Mesodermal cell (in vitro differentiated cells): ENCODE data around the gene AGPS.

ENCODE experiments used
- H3K27ac ChIP-seq: 2 replicates; pipeline ENCODE4 v1.7.0; 2013; ENCODE audit warnings: mild to moderate bottlenecking, low read depth, low read length, moderate library complexity; ENCODE audit not compliant: severe bottlenecking
- H3K36me3 ChIP-seq: 2 replicates; pipeline ENCODE4 v1.7.1; 2013; ENCODE audit warnings: mild to moderate bottlenecking, low read length, moderate library complexity; ENCODE audit not compliant: control insufficient read depth, insufficient read depth
- H3K4me1 ChIP-seq: one replicate; pipeline ENCODE4 v1.7.1; 2013; ENCODE audit warnings: mild to moderate bottlenecking, low read length; ENCODE audit not compliant: insufficient read depth, control insufficient read depth, poor library complexity, severe bottlenecking
- H3K4me3 ChIP-seq: 2 replicates; pipeline ENCODE4 v1.7.0; 2013; ENCODE audit warnings: low read length, control low read depth, mild to moderate bottlenecking; ENCODE audit not compliant: insufficient read depth, poor library complexity, severe bottlenecking; ENCODE audit errors: extremely low read depth
- H3K9me3 ChIP-seq: 2 replicates; pipeline ENCODE4 v1.7.1; 2013; ENCODE audit warnings: mild to moderate bottlenecking, low read length, moderate library complexity; ENCODE audit not compliant: control insufficient read depth
- WGBS, 2 experiments: methylation state at CpG; one replicate each; pipeline ENCODE4 v1.1.5; 2013; ENCODE audit warnings: missing lambda C conversion rate in 2 of 2; ENCODE audit not compliant: insufficient coverage in 2 of 2; 5-methylcytosine and 5-hydroxymethylcytosine counted together

Gene AGPS

GRCh38 chr2:177540283-177540682 is 147.7 kb downstream of the AGPS start:
- H3K4me1 ChIP-seq = no peaks in the 10 kb centered on the region
- WGBS, 2 experiments = no CpG with 5 or more reads among the region's 1 CpG
- H3K27ac ChIP-seq = no peak overlapping the region

DNA sequence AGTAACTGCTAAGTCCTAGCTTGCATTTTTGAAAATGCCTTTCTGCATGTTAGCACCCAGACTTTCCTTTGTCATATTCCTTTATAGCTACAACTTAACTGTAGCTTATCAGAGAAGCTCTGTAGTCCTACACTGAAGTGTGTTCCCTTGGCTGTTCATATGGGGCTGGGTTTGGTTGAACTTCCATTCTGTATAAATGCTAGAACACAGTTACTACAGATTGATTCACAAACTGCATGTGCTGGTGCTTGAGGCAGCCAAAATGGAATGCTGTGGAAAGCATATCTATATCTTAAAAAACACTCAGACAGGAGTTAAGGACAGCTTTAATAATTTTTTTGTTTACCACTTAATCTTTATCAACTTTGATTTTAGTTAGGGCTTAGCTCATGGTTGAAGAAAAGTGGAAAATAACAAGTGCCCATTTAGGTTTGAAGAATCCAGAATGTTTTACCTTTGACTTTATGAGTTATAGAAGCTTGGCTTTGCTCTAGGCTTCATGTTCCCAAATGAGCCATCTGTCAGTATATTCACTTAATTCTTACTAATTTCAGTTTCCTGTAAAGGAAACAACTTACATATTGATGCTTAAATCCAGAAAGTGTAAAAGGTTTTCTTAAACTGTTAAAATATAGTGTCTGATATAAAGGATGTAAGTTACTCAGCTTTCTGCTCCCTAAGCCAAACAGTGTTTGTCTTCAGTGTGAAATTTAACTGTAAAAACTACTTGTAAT is 148.9 kb downstream of the AGPS start:
- Histone ChIP-seq H3K4me1 (no peaks in the 10 kb centered on the region), H3K4me3 (no peak overlapping the region), H3K36me3 (peaks cover 4% of the 10 kb centered on the region), H3K9me3 (peaks cover 15% of the 10 kb centered on the region), H3K27ac (no peak overlapping the region)

More at GRCh38 chr2:177540283-177540682, 147.7 kb downstream of the AGPS start:
- Histone ChIP-seq H3K9me3 (peaks cover 9% of the 10 kb centered on the region), H3K36me3 (peaks cover 4% of the 10 kb centered on the region), H3K4me3 (no peak overlapping the region)

GRCh38 chr2:177542396-177542795 is 149.8 kb downstream of the AGPS start:
- H3K9me3 ChIP-seq = peaks cover 16% of the 10 kb centered on the region
- no peak overlapping the region for H3K4me3 ChIP-seq
- H3K4me1 ChIP-seq = no peaks in the 10 kb centered on the region
- no peak overlapping the region for H3K27ac ChIP-seq
- peaks cover 4% of the 10 kb centered on the region for H3K36me3 ChIP-seq

- Histone ChIP-seq H3K27ac (no peak overlapping the region), H3K4me3 (no peak overlapping the region)
Measured at GRCh38 chr2:177543007-177543760, 150.6 kb downstream of the AGPS start.

DNA sequence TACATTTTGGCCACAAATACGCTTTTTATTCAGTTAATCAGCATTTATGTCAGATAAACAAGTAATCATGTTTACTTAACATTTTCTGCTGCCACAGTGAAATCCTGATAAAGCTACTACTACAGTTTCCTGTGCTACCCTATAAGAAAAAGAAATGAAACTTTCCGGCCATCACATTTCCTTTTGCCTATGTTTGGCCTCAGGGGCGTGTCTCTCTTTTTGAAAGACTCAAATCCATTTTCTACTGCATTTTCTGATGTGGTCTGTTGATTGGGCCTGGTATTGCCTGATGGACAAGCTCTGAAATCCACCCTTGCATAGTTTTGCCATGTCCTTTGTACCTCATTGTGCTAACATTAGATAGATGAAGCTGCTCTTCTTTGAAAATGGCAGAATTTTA is 152.6 kb downstream of the AGPS start:
- no peak overlapping the region for H3K27ac ChIP-seq

More at GRCh38 chr2:177543007-177543760, 150.6 kb downstream of the AGPS start:
- peaks cover 4% of the 10 kb centered on the region for H3K36me3 ChIP-seq
- no peaks in the 10 kb centered on the region for H3K4me1 ChIP-seq
- H3K9me3 ChIP-seq = peaks cover 16% of the 10 kb centered on the region
- 100% methylated on average over 1 of the region's 6 CpGs; no CpG with 5 or more reads in 1 of the 2 experiments for WGBS, 2 experiments

DNA sequence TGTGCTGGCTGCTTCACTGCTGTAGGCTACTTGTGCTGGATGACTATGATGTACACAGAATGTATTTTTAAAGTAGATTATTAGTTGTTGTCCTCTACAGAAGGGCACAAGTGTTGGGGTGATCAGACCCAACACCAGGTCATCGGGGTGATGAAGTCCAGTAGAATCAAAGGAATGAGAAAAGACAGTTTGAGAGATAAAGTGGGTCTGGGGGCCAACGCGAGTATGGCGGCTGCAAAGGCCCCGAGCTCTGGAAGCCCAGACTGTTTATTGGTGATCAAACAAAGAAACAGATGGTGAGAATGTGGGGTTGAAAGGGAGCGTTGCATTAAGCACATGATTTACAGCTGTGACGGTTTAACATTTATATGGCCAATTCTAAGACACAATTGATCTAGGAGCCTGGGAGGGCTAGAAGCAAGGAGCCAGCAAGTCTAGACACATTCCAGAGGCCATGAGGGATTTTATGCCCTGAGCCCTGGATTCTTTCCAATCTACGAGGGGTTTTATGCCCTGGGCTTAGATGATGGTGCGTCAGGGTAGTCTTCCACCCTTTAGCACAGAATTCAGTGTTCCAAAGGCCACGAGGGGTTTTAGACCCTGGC is 153.5 kb downstream of the AGPS start:
- Histone ChIP-seq H3K9me3 (peaks cover 16% of the 10 kb centered on the region), H3K4me1 (no peaks in the 10 kb centered on the region), H3K4me3 (no peak overlapping the region), H3K27ac (no peak overlapping the region), H3K36me3 (no peaks in the 10 kb centered on the region)
- WGBS, 2 experiments = 90 to 97% methylated on average over 8 to 10 of the region's 10 CpGs

More for the DNA sequence above, 152.6 kb downstream of the AGPS start:
- no peaks in the 10 kb centered on the region for H3K4me1 ChIP-seq
- peaks cover 3% of the 10 kb centered on the region for H3K36me3 ChIP-seq
- 95 to 100% methylated on average over 2 of the region's 3 CpGs for WGBS, 2 experiments
- H3K9me3 ChIP-seq = peaks cover 16% of the 10 kb centered on the region
- H3K4me3 ChIP-seq = no peak overlapping the region

- Histone ChIP-seq H3K27ac (no peak overlapping the region), H3K9me3 (peaks cover 16% of the 10 kb centered on the region), H3K4me1 (no peaks in the 10 kb centered on the region), H3K36me3 (no peaks in the 10 kb centered on the region), H3K4me3 (no peak overlapping the region)
Measured at GRCh38 chr2:177547122-177547521, 154.5 kb downstream of the AGPS start.

DNA sequence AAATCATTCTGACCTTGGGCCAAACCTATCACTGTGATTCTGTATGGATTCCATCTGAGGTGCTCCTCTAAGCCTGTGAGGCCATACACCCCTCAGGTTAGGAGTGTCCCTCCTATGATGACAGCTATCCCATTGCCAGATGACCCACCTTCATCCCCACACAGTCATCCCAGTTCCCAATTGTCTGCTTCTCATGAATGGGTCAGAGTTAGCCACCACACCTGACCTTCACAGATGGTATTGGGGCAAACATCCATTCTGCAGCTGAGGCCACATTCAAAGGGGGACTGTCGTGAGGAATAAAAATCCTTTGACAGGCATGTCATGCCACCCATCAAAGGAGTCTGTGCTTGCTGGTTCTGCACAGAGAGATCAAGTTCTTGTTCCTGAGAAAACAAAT is 155.2 kb downstream of the AGPS start:
- H3K9me3 ChIP-seq = peaks cover 16% of the 10 kb centered on the region
- H3K4me1 ChIP-seq = no peaks in the 10 kb centered on the region
- H3K36me3 ChIP-seq = no peaks in the 10 kb centered on the region
- no peak overlapping the region for H3K4me3 ChIP-seq
- no peak overlapping the region for H3K27ac ChIP-seq
- 100% methylated on average over 1 of the region's 1 CpG; no CpG with 5 or more reads in 1 of the 2 experiments for WGBS, 2 experiments

DNA sequence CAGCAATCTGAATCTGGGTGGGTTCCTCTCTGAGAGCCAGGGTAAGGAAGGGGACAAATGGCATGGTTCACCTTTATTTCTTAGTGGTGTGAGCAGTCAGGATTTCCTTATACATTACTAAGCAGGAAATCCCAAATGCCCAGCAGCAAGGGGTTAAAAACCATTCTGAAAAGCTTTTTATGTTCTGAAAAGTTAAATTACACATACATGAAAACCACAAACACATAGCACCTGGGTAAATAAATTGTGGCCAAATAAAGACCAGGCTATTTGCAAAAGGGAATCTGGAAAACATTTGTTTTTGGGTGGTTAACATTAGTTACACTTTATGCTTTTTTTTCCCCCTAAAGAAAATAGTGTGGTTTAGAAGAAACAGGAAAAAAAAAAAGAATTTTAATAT is 156.1 kb downstream of the AGPS start:
- no peak overlapping the region for H3K27ac ChIP-seq
- H3K4me1 ChIP-seq = no peaks in the 10 kb centered on the region
- no peaks in the 10 kb centered on the region for H3K36me3 ChIP-seq
- H3K9me3 ChIP-seq = peaks cover 16% of the 10 kb centered on the region
- no peak overlapping the region for H3K4me3 ChIP-seq

DNA sequence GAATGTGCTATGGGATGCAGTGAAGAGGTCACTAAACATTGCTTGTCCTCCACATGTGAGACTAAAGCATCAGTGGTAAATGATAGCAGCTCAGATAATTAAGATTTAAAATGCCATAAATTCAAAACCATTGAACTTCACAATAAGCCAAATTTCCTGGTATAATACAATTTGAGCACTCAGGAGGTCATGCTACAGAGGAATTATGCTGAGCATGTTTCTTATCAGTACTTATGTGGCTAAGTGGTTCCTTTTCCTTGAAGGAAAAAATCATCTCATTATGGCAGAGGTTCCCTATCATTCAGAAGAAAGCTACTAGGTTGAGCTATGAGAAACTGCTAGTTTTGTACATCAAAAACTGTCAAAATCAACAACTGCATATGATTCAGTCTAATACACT is 156.6 kb downstream of the AGPS start:
- H3K9me3 ChIP-seq = peaks cover 16% of the 10 kb centered on the region
- H3K4me1 ChIP-seq = no peaks in the 10 kb centered on the region
- no peaks in the 10 kb centered on the region for H3K36me3 ChIP-seq
- no peak overlapping the region for H3K4me3 ChIP-seq
- H3K27ac ChIP-seq = no peak overlapping the region
